GM21737 (cell line): ENCODE results near the gene ESPNL.
"Not testable (repeated sequence)": the region's sequence is repeated elsewhere in the genome, so short reads cannot be mapped to it uniquely, and the experiment has no call there.

Source experiments
- ATAC-seq: cut with Tn5 transposase; IDR thresholded peaks from one replicate; pipeline ENCODE4 v1.9.1; 2021; ENCODE audit warnings: mild to moderate bottlenecking, moderate library complexity; ENCODE audit not compliant: unreplicated experiment

The ESPNL gene

GRCh38 chr2:238168196-238169047, 68.3 kb downstream of the ESPNL start:
- no peak for ATAC-seq

- ATAC-seq, result no peak
Observed at GRCh38 chr2:238169048-238169707, 69.0 kb downstream of the ESPNL start.

GRCh38 chr2:238169708-238170251, 69.6 kb downstream of the ESPNL start:
- ATAC-seq, result no peak

- no peak for ATAC-seq
Observed at GRCh38 chr2:238170386-238171071, 70.4 kb downstream of the ESPNL start.

GRCh38 chr2:238171072-238171431, 70.9 kb downstream of the ESPNL start:
- not testable (repeated sequence) for ATAC-seq

- ATAC-seq, result no peak
Observed at GRCh38 chr2:238171575-238172187, 71.5 kb downstream of the ESPNL start.

GRCh38 chr2:238172439-238172838, 72.3 kb downstream of the ESPNL start:
- ATAC-seq, result no peak

GRCh38 chr2:238173692-238174091, 73.6 kb downstream of the ESPNL start:
- no peak for ATAC-seq

GRCh38 chr2:238174291-238174690, 74.2 kb downstream of the ESPNL start:
- no peak for ATAC-seq

GRCh38 chr2:238174701-238175100, 74.6 kb downstream of the ESPNL start:
- no peak for ATAC-seq

GRCh38 chr2:238176613-238177012, 76.5 kb downstream of the ESPNL start:
- no peak for ATAC-seq

- ATAC-seq, result no peak
Observed at GRCh38 chr2:238180554-238180953, 80.4 kb downstream of the ESPNL start.

- no peak for ATAC-seq
Observed at GRCh38 chr2:238182362-238182761, 82.2 kb downstream of the ESPNL start.
